GM12878 (cell line): ENCODE measurements around the gene PXMP4. TPM values are rescaled to one million over a fixed set of nuclear protein-coding genes. Genes with fewer than 3 reads are reported as not detected.

ENCODE experiments used
- CBX3 ChIP-seq: fragments of 200-600 bp; sonication (generic); IDR thresholded peaks from 2 replicates; pipeline ENCODE4 v1.6.1; 2016; ENCODE audit warnings: low read depth, borderline replicate concordance
- FOXK2 ChIP-seq: fragments of 450-650 bp; IDR thresholded peaks from 2 replicates; pipeline ENCODE4 v1.6.1; 2017; ENCODE audit warnings: mild to moderate bottlenecking, moderate library complexity
- HCFC1 ChIP-seq: fragments of 150-350 bp; IDR thresholded peaks from 2 replicates; pipeline ENCODE4 v1.6.1; 2014; ENCODE audit warnings: low read length
- HDGF ChIP-seq: fragments of 450-650 bp; IDR thresholded peaks from 2 replicates; pipeline ENCODE4 v1.6.1; 2016; ENCODE audit warnings: antibody characterized with exemption
- NFXL1 ChIP-seq: fragments of 450-650 bp; IDR thresholded peaks from 2 replicates; pipeline ENCODE4 v1.6.1; 2017; ENCODE audit warnings: antibody characterized with exemption, mild to moderate bottlenecking, borderline replicate concordance
- SMAD5 ChIP-seq: IDR thresholded peaks from 2 replicates; pipeline ENCODE4 v1.6.1; 2016; ENCODE audit warnings: antibody characterized with exemption, low read depth
- SP1 ChIP-seq: IDR thresholded peaks from one replicate; pipeline ENCODE4 v1.6.1; 2011; ENCODE audit warnings: low read depth, low read length
- SRF ChIP-seq, 2 experiments: IDR thresholded peaks; 2 replicates each; pipeline ENCODE4 v1.6.1; 2011; ENCODE audit warnings: low read depth in 2 of 2, low read length in 2 of 2, mild to moderate bottlenecking in 1 of 2, moderate library complexity in 1 of 2
- TBL1XR1 ChIP-seq: IDR thresholded peaks from 2 replicates; pipeline ENCODE4 v1.6.1; 2012; ENCODE audit warnings: low read depth, low read length, improper control_type of control experiment
- TCF12 ChIP-seq: IDR thresholded peaks from 2 replicates; pipeline ENCODE4 v1.6.1; 2011; ENCODE audit warnings: low read depth, mild to moderate bottlenecking, low read length
- polyA plus RNA-seq, 11 experiments: library from polyadenylated mRNA; depleted of rRNA in 4 of 11; unstranded in 6 of 11; stranded (reverse) in 5 of 11; fragments of >200 nt; fragmentation: Nextera tagmentation in 4 of 11; fragmentation: Illumina TruSeq in 1 of 11; extraction: Ambion mirVana in 4 of 11; extraction: Trizol in 1 of 11; gene quantifications; 1 replicate in 1 of 11; 2 replicates in 10 of 11; pipeline versions ENCODE4 v1.2.1 to v1.2.3, GENCODE V29; 2011 to 2016; ENCODE audit warnings: inconsistent platforms in 2 of 11, missing spikeins in 2 of 11, low read depth in 1 of 11
- total RNA-seq, 4 experiments: library from RNA; depleted of rRNA in 3 of 4; stranded (reverse); fragments of >200 nt in 3 of 4; fragmentation: Illumina TruSeq in 1 of 4; extraction: Trizol in 1 of 4; gene quantifications; 2 replicates each; pipeline versions ENCODE4 v1.2.1 to v1.2.3, GENCODE V29; 2013 to 2021
- TF ChIP-seq, protein P1 (sequence below): IDR thresholded peaks from 2 replicates; pipeline ENCODE4 v1.6.1; 2012; ENCODE audit warnings: improper control_type of control experiment, low read depth, low read length; ENCODE audit not compliant: insufficient replicate concordance
- TF ChIP-seq, protein P2 (sequence below): IDR thresholded peaks from 2 replicates; pipeline ENCODE4 v1.6.1; 2012; ENCODE audit warnings: low read depth, low read length, improper control_type of control experiment
- TF ChIP-seq, protein P3 (sequence below): IDR thresholded peaks from 2 replicates; pipeline ENCODE4 v1.6.1; 2011; ENCODE audit warnings: low read depth, low read length, improper control_type of control experiment, borderline replicate concordance
- TF ChIP-seq, protein P4 (sequence below): fragments of 450-650 bp; IDR thresholded peaks from 2 replicates; pipeline ENCODE4 v1.6.1; 2016; ENCODE audit warnings: mild to moderate bottlenecking
- TF ChIP-seq, protein P5 (sequence below): fragments of 450-650 bp; IDR thresholded peaks from 2 replicates; pipeline ENCODE4 v1.6.1; 2017; ENCODE audit warnings: mild to moderate bottlenecking

Gene PXMP4
- total and polyA plus RNA-seq, 10 of the 15 experiments (the other 5 are each of a cell fraction or from before 2014, with no cell fraction given), result 3.6 to 19.2 (median 8.6) TPM

DNA sequence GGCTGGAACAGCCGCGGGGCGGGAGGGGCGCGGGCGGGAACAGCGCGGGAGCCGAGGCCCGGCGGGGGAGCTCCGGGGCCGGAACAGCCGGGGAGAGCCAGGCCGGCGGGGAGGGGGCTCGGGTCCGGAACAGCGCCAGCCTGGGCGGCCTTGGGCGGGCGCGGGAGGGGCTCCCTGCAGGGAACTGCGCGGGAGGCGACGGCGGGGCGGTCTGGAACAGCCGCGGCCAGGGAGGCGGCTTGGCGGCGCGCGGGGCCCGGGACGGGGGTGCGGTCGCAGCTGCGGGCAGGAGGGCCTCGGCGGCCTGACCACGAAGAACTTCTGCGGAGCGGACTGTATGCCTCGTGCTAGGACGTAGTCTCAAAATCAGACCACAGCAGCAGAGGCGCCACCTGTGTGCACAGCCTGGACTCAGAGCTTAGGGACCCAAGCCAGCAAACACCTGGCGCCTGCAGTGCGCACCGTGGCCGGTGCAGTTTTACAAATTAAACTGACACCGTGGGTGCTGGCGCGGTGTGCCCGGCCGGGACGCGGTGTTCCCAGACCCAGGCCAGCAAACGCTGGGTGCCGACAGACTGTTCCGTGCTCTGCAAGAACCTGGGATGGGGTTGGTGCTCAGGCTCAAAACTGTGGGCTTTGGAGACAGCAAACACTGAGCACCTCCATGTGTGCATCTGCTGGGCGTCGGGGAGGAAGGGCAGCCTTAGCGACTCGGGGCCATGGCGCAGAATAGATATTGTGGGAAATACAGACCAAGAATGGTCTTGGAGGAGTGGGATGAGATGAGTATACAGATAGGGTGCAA lies 12.3 kb upstream of the PXMP4 start (continued):
- TF ChIP-seq, protein P1, sequence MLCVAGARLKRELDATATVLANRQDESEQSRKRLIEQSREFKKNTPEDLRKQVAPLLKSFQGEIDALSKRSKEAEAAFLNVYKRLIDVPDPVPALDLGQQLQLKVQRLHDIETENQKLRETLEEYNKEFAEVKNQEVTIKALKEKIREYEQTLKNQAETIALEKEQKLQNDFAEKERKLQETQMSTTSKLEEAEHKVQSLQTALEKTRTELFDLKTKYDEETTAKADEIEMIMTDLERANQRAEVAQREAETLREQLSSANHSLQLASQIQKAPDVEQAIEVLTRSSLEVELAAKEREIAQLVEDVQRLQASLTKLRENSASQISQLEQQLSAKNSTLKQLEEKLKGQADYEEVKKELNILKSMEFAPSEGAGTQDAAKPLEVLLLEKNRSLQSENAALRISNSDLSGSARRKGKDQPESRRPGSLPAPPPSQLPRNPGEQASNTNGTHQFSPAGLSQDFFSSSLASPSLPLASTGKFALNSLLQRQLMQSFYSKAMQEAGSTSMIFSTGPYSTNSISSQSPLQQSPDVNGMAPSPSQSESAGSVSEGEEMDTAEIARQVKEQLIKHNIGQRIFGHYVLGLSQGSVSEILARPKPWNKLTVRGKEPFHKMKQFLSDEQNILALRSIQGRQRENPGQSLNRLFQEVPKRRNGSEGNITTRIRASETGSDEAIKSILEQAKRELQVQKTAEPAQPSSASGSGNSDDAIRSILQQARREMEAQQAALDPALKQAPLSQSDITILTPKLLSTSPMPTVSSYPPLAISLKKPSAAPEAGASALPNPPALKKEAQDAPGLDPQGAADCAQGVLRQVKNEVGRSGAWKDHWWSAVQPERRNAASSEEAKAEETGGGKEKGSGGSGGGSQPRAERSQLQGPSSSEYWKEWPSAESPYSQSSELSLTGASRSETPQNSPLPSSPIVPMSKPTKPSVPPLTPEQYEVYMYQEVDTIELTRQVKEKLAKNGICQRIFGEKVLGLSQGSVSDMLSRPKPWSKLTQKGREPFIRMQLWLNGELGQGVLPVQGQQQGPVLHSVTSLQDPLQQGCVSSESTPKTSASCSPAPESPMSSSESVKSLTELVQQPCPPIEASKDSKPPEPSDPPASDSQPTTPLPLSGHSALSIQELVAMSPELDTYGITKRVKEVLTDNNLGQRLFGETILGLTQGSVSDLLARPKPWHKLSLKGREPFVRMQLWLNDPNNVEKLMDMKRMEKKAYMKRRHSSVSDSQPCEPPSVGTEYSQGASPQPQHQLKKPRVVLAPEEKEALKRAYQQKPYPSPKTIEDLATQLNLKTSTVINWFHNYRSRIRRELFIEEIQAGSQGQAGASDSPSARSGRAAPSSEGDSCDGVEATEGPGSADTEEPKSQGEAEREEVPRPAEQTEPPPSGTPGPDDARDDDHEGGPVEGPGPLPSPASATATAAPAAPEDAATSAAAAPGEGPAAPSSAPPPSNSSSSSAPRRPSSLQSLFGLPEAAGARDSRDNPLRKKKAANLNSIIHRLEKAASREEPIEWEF, result no peak
- TF ChIP-seq CBX3 (no peak), SP1 (peak; percentile 10), TBL1XR1 (0 out of 2 replicates have a peak, but pooled peaks have one; percentile 53), TCF12 (peak; percentile 68), NFXL1 (no peak), HCFC1 (no peak), FOXK2 (no peak), HDGF (no peak), SMAD5 (no peak), SRF (IDR thresholded peaks at IDR 0.05; ENCODE audit: low read depth in 2 of 2, low read length in 2 of 2) (peak in 1 of 2 experiments; percentile 21; a peak in 1 of 4 replicates)
- TF ChIP-seq, protein P2, sequence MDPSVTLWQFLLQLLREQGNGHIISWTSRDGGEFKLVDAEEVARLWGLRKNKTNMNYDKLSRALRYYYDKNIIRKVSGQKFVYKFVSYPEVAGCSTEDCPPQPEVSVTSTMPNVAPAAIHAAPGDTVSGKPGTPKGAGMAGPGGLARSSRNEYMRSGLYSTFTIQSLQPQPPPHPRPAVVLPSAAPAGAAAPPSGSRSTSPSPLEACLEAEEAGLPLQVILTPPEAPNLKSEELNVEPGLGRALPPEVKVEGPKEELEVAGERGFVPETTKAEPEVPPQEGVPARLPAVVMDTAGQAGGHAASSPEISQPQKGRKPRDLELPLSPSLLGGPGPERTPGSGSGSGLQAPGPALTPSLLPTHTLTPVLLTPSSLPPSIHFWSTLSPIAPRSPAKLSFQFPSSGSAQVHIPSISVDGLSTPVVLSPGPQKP, result peak; percentile 22; the same call in 1 of the 2 replicates
- TF ChIP-seq, protein P3, sequence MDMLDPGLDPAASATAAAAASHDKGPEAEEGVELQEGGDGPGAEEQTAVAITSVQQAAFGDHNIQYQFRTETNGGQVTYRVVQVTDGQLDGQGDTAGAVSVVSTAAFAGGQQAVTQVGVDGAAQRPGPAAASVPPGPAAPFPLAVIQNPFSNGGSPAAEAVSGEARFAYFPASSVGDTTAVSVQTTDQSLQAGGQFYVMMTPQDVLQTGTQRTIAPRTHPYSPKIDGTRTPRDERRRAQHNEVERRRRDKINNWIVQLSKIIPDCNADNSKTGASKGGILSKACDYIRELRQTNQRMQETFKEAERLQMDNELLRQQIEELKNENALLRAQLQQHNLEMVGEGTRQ, result no peak
- TF ChIP-seq, protein P4, sequence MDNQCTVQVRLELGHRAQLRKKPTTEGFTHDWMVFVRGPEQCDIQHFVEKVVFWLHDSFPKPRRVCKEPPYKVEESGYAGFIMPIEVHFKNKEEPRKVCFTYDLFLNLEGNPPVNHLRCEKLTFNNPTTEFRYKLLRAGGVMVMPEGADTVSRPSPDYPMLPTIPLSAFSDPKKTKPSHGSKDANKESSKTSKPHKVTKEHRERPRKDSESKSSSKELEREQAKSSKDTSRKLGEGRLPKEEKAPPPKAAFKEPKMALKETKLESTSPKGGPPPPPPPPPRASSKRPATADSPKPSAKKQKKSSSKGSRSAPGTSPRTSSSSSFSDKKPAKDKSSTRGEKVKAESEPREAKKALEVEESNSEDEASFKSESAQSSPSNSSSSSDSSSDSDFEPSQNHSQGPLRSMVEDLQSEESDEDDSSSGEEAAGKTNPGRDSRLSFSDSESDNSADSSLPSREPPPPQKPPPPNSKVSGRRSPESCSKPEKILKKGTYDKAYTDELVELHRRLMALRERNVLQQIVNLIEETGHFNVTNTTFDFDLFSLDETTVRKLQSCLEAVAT, result no peak
- TF ChIP-seq, protein P5, sequence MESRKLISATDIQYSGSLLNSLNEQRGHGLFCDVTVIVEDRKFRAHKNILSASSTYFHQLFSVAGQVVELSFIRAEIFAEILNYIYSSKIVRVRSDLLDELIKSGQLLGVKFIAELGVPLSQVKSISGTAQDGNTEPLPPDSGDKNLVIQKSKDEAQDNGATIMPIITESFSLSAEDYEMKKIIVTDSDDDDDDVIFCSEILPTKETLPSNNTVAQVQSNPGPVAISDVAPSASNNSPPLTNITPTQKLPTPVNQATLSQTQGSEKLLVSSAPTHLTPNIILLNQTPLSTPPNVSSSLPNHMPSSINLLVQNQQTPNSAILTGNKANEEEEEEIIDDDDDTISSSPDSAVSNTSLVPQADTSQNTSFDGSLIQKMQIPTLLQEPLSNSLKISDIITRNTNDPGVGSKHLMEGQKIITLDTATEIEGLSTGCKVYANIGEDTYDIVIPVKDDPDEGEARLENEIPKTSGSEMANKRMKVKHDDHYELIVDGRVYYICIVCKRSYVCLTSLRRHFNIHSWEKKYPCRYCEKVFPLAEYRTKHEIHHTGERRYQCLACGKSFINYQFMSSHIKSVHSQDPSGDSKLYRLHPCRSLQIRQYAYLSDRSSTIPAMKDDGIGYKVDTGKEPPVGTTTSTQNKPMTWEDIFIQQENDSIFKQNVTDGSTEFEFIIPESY, result no peak
